ENCODE data around the gene NAV3.
A peak's percentile ranks its signal among the peaks of the same experiment; 100 is the strongest.

The NAV3 gene

DNA sequence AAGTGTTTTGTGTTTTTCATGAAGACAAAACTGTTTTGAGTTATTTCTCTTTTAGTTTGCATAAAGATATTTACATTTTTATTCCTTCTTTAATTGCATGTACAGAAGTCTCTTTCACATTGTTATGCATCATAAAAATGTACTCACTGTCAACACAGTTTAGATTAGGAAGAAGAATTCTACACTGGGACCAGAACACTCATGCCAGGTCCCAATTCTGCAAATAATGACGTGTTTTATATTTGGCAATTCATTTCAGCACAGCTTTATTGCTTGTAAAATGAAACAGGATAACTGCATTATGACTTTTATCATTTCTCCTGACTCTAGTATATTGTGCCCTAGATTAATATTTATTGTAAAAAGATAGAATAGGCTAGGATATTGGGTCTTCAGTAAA is 369.2 kb downstream of the NAV3 start:
- H3K4me3 ChIP-seq (ENCODE audit: low read depth, low read length), result no peak overlapping the region
- DNase-seq (ENCODE audit: low read depth), result no peak
- in situ Hi-C loops (cut with HindIII; ENCODE audit: low sequenced_read_pairs), result no loop called here
- no peak for TF ChIP-seq CTCF (IDR thresholded peaks at IDR 0.05; ENCODE audit: low read depth, low read length, missing control alignments)

DNA sequence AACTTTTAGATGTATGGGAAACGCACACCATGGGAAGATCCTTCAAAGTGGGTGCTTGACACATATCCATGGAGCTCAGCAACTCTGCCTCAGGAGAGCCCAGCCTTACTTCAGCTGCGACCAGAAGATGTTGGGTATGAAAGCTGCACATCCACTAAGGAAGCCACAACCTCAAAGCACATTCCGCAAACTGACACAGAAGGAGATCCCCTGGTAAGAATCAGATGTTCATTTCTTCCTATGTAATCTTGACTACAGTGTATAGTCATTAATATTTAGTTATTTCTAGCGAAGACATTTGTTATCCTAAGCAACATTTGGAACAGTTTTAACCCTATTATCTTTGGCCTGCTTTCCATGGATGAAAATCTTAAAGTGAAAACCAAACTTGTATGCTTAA is 374.2 kb downstream of the NAV3 start:
- in situ Hi-C loops (cut with HindIII; ENCODE audit: low sequenced_read_pairs), result no loop called here
- no peak for TF ChIP-seq CTCF (IDR thresholded peaks at IDR 0.05; ENCODE audit: low read depth, low read length, missing control alignments)
- DNase-seq (ENCODE audit: low read depth), result peak; percentile 67
- H3K4me3 ChIP-seq (ENCODE audit: low read depth, low read length), result no peak overlapping the region

DNA sequence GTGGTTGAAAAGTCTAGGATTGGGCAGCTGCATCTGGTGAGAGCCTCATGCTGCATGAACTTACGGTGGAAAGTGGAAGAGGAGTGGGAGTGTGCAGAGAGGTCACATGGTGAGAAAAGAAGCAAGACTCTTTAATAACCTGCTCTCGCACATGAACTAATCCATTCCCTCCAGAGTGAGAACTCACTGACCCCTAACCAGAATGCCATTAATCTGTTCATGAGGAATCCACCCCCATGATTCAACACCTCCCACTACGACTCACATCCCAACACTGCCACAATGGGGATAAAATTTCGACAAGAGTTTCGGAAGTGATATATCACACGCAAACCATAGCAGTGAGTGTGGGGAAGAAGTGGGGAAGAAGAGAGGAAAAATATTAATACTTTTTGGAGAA is 377.4 kb downstream of the NAV3 start:
- H3K4me3 ChIP-seq (ENCODE audit: low read depth, low read length), result no peak overlapping the region
- in situ Hi-C loops (cut with HindIII; ENCODE audit: low sequenced_read_pairs), result no loop called here
- DNase-seq (ENCODE audit: low read depth), result no peak
- TF ChIP-seq CTCF (IDR thresholded peaks at IDR 0.05; ENCODE audit: low read depth, low read length, missing control alignments), result no peak

- peak; percentile 70 for DNase-seq (ENCODE audit: low read depth)
- H3K4me3 ChIP-seq (ENCODE audit: low read depth, low read length), result peak overlapping the region; percentile 4
- TF ChIP-seq CTCF (IDR thresholded peaks at IDR 0.05; ENCODE audit: low read depth, low read length, missing control alignments), result no peak
- in situ Hi-C loops (cut with HindIII; ENCODE audit: low sequenced_read_pairs), result no loop called here
Measured at GRCh38 chr12:78209846-78210505, 379.3 kb downstream of the NAV3 start.

- DNase-seq (ENCODE audit: low read depth), result peak; percentile 32
- no peak for TF ChIP-seq CTCF (IDR thresholded peaks at IDR 0.05; ENCODE audit: low read depth, low read length, missing control alignments)
- in situ Hi-C loops (cut with HindIII; ENCODE audit: low sequenced_read_pairs), result no loop called here
- H3K4me3 ChIP-seq (ENCODE audit: low read depth, low read length), result no peak overlapping the region
Measured at GRCh38 chr12:78210506-78210860, 379.8 kb downstream of the NAV3 start.

- in situ Hi-C loops (cut with HindIII; ENCODE audit: low sequenced_read_pairs), result no loop called here
- TF ChIP-seq CTCF (IDR thresholded peaks at IDR 0.05; ENCODE audit: low read depth, low read length, missing control alignments), result no peak
- H3K4me3 ChIP-seq (ENCODE audit: low read depth, low read length), result no peak overlapping the region
- peak; percentile 69 for DNase-seq (ENCODE audit: low read depth)
Measured at GRCh38 chr12:78210894-78211302, 380.2 kb downstream of the NAV3 start.
